ENCODE data around the gene CHCHD6. TPM values are rescaled to one million over a fixed set of nuclear protein-coding genes. Genes with fewer than 3 reads are reported as not detected.

The CHCHD6 gene
- total RNA-seq, 3 donors from 2014 or later: 5.9 to 9.8 (median 6.5) TPM

DNA sequence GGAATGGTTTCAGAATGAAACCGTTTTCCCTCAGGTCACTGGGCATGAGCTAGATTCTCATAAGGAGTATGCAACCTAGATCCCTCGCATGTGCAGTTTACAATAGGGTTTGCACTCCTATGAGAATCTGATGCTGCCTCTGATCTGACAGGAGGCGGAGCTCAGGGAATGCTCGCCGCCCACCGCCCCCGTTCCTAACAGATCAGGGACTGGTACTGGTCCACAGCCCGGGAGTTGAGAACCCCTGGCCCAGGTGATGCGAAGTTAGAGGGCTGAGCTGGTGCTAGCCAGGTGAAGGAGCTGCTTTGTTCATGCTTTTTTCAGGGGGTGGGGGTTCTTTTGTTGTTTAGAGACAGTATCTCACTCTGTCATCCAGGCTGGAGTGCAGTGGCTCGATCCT, 263.3 kb downstream of the CHCHD6 start:
- Histone ChIP-seq H3K4me1 (ENCODE audit: low read depth) (no peaks in the 10 kb centered on the region), H3K9me3 (no peaks in the 10 kb centered on the region), H3K36me3 (ENCODE audit: low read depth) (no peaks in the 10 kb centered on the region), H3K4me3 (no peak overlapping the region)
- TF ChIP-seq, protein P1, sequence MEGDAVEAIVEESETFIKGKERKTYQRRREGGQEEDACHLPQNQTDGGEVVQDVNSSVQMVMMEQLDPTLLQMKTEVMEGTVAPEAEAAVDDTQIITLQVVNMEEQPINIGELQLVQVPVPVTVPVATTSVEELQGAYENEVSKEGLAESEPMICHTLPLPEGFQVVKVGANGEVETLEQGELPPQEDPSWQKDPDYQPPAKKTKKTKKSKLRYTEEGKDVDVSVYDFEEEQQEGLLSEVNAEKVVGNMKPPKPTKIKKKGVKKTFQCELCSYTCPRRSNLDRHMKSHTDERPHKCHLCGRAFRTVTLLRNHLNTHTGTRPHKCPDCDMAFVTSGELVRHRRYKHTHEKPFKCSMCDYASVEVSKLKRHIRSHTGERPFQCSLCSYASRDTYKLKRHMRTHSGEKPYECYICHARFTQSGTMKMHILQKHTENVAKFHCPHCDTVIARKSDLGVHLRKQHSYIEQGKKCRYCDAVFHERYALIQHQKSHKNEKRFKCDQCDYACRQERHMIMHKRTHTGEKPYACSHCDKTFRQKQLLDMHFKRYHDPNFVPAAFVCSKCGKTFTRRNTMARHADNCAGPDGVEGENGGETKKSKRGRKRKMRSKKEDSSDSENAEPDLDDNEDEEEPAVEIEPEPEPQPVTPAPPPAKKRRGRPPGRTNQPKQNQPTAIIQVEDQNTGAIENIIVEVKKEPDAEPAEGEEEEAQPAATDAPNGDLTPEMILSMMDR (IDR thresholded peaks at IDR 0.05): no peak
- ATAC-seq (no peak), DNase-seq (peak in 1 of 3 donors; percentile 19)
- intact Hi-C loops (cut with DNase I, micrococcal nuclease): no loop called here

DNA sequence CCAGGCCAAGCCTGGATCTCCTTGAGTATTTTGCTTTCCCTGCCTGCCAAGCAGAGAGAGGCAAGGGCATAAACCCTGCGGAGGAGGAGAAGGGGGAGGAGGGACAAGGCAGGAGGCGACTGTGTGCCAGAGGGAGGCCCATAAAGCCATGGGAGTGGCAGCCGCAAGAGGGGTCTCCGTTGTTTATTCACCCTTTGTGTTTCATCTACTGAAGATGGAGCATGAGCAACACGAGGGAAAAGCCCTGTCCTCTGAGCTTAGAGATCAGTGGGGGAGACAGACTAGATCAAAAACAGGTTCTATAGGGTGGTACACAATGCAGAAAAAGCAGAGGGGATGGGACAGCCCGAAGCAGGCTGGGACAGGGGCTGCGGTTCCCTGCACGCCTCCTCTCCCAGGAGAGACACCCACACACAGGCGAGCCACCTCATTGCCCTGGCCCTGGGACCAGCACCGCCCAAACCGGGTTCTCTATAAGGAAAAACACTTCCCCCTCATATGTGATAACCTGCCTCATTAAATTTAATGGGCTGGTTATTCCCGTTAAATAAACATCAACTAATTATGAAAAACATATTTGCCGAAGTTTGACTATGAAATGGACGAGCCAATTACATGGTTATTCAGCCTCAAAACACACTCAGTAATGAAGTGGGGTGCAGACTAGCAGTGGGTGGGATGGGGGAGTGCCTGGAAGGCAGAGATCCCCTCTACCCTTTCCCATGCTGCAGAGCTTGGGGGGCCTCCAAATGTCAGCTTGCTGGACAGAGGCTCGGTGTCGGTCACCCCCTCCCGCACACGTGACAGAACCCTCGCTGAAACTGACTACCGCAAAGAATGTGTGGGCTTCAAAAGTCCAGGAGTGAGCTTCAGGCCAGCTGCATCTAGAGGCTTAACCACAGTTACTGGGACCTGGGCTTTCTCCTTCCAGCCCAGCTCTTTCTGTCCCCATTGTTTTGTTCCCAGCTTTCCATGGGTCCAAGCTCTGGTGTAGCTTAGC, 264.7 kb downstream of the CHCHD6 start:
- TF ChIP-seq, protein P1 (IDR thresholded peaks at IDR 0.05): no peak
- no peaks in the 10 kb centered on the region for H3K36me3 ChIP-seq (ENCODE audit: low read depth)
- no peak overlapping the region for H3K4me3 ChIP-seq
- ATAC-seq (no peak), DNase-seq (peak in 1 of 3 donors; percentile 20)
- H3K9me3 ChIP-seq: no peaks in the 10 kb centered on the region
- intact Hi-C loops (cut with DNase I, micrococcal nuclease): no loop called here
- no peaks in the 10 kb centered on the region for H3K4me1 ChIP-seq (ENCODE audit: low read depth)

DNA sequence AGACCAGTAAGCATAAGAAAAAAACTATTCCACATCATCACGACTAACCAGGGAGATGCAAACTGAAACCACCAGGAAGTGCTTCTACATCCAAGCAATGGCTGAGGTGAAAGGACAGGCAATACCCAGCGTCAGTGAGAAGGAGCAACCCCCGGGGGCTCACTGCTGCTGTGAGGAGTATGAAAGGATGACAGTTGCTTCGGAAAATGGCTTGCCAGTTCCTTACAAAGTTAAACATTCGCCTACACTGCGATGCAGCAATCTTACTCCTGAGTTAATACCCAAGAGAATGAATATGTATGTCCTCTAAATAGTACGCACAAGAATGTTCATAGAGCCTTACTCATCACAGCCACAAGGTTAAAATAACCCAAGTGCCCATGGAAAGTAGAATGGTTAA, 265.5 kb downstream of the CHCHD6 start:
- intact Hi-C loops (cut with DNase I, micrococcal nuclease): no loop called here
- Histone ChIP-seq H3K4me1 (ENCODE audit: low read depth) (no peaks in the 10 kb centered on the region), H3K9me3 (peaks cover 3% of the 10 kb centered on the region), H3K36me3 (ENCODE audit: low read depth) (no peaks in the 10 kb centered on the region), H3K4me3 (no peak overlapping the region)
- no peak for ATAC-seq
- TF ChIP-seq, protein P1 (IDR thresholded peaks at IDR 0.05): no peak
- no peak for DNase-seq

DNA sequence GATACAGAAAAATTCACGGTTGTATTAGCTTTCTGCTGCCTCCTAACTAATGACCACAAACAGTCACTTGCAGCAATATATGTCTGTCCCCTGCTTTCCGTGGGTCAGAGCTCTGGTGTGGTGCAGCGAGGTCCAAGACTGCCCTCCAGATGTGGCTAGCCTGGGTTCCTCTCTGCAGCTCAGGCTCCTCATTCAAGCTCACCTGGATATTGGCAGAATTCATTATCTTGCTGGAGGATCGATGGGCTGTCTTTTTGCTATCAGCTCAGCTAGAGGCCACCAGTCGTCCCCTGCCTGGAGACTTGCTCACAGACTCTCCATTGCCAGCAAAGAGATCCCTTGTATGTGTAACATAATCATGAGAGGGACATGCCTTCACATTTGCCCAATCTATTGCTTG, 266.1 kb downstream of the CHCHD6 start:
- no peak for DNase-seq
- H3K36me3 ChIP-seq (ENCODE audit: low read depth): no peaks in the 10 kb centered on the region
- intact Hi-C loops (cut with DNase I, micrococcal nuclease): no loop called here
- TF ChIP-seq, protein P1 (IDR thresholded peaks at IDR 0.05): no peak
- ATAC-seq: no peak
- no peaks in the 10 kb centered on the region for H3K4me1 ChIP-seq (ENCODE audit: low read depth)
- H3K9me3 ChIP-seq: peaks cover 7% of the 10 kb centered on the region
- no peak overlapping the region for H3K4me3 ChIP-seq

DNA sequence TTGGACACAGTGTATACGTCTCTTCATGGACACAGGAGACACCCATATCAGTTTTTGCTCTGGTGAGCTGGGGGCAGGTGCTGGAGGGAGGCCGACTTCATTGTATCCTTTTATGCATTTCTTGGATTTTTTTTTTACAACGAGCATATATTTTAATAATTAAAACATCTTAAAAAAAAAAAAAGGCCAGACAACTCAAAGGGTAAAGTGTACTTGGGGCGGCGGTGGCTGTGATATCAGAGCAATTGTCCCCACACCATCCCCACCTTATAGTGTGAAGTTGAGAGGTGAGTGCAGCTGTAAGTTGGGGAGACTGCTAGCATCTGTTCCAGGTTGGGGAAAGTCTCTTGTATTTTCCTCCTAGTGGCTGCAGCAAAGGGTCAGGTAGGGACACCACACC, 266.9 kb downstream of the CHCHD6 start:
- TF ChIP-seq, protein P1 (IDR thresholded peaks at IDR 0.05): no peak
- Histone ChIP-seq H3K36me3 (ENCODE audit: low read depth) (no peaks in the 10 kb centered on the region), H3K4me3 (no peak overlapping the region), H3K4me1 (ENCODE audit: low read depth) (no peaks in the 10 kb centered on the region), H3K9me3 (peaks cover 7% of the 10 kb centered on the region)
- DNase-seq: no peak
- intact Hi-C loops (cut with DNase I, micrococcal nuclease): no loop called here
- no peak for ATAC-seq
